ENCODE results near the gene SLC7A7. TPM values are rescaled to one million over a fixed set of nuclear protein-coding genes. Genes with fewer than 3 reads are reported as not detected.

The SLC7A7 gene
- total and polyA plus RNA-seq, 2 of the 13 experiments (the other 11 are each of a cell fraction or from before 2014, with no cell fraction given), result 0.13 to 0.63 TPM

- TF ChIP-seq ZBTB10 (CRISPR knock-in tag; IDR thresholded peaks at IDR 0.05; ENCODE audit: borderline replicate concordance) (no peak), KDM4B (CRISPR knock-in tag; IDR thresholded peaks at IDR 0.05) (no peak), RORA (CRISPR knock-in tag; IDR thresholded peaks at IDR 0.05) (no peak), ZFP90 (CRISPR knock-in tag; IDR thresholded peaks at IDR 0.05; ENCODE audit: borderline replicate concordance) (peak; percentile 78), ZNF407 (CRISPR knock-in tag; IDR thresholded peaks at IDR 0.05; ENCODE audit: not compliant biosample characterization) (peak; percentile 68), ZNF251 (CRISPR knock-in tag; IDR thresholded peaks at IDR 0.05) (no peak), ZSCAN5A (CRISPR knock-in tag; IDR thresholded peaks at IDR 0.05; ENCODE audit: borderline replicate concordance) (no peak), CAMTA2 (CRISPR knock-in tag; IDR thresholded peaks at IDR 0.05; ENCODE audit: borderline replicate concordance) (no peak), TRIM24 (CRISPR knock-in tag; IDR thresholded peaks at IDR 0.05) (no peak), ZFAT (CRISPR knock-in tag; conservative IDR thresholded peaks at IDR 0.05) (no peak), ZNF790 (CRISPR knock-in tag; IDR thresholded peaks at IDR 0.05; ENCODE audit: borderline replicate concordance) (peak; percentile 57; the same call in 1 of the 2 replicates), GLMP (CRISPR knock-in tag; IDR thresholded peaks at IDR 0.05; ENCODE audit: borderline replicate concordance) (no peak), MXD1 (CRISPR knock-in tag; IDR thresholded peaks at IDR 0.05) (peak; percentile 89)
Observed at GRCh38 chr14:22821193-22822015, 6.2 kb upstream of the SLC7A7 start (continued).

All from HepG2 (cell line).